A172 (cell line): ENCODE measurements around the gene CCAR1. TPM values are rescaled to one million over a fixed set of nuclear protein-coding genes. Genes with fewer than 3 reads are reported as not detected.
"Not testable (repeated sequence)": the region's sequence is repeated elsewhere in the genome, so short reads cannot be mapped to it uniquely, and the experiment has no call there.

ENCODE experiments used
- DNase-seq: peaks from one replicate; pipeline ENCODE4 v3.0.0-alpha.2; 2015; ENCODE audit warnings: low spot score
- total RNA-seq: library from RNA; depleted of rRNA; stranded (reverse); fragments of >200 nt; shearing (Covaris generic); gene quantifications from 2 replicates; pipeline ENCODE4 v1.2.3, GENCODE V29; 2014; rRNA removed

The CCAR1 gene
- total RNA-seq, 1 experiment from 2014 or later, result 62.3 TPM

- DNase-seq, result peak; percentile 31
These were observed 105.9 kb downstream of the CCAR1 start, which contains the start of gene STOX1 for GRCh38 chr10:68826764-68827591. STOX1 (plus strand) TSS chr10:68827531; CDS start chr10:68827624, 93 bp downstream.

- not testable (repeated sequence) for DNase-seq
These were observed 106.5 kb downstream of the CCAR1 start for GRCh38 chr10:68827592-68827959.

GRCh38 chr10:68828083-68828601 lies 107.1 kb downstream of the CCAR1 start:
- not testable (repeated sequence) for DNase-seq

- DNase-seq, result no peak
These were observed 107.8 kb downstream of the CCAR1 start for GRCh38 chr10:68828833-68829232.

GRCh38 chr10:68829521-68829920 lies 108.5 kb downstream of the CCAR1 start:
- no peak for DNase-seq

GRCh38 chr10:68829952-68830351 lies 108.9 kb downstream of the CCAR1 start:
- no peak for DNase-seq

GRCh38 chr10:68831961-68832455 lies 111.0 kb downstream of the CCAR1 start:
- no peak for DNase-seq

GRCh38 chr10:68832601-68833000 lies 111.6 kb downstream of the CCAR1 start:
- no peak for DNase-seq

GRCh38 chr10:68837626-68838322 lies 116.7 kb downstream of the CCAR1 start:
- no peak for DNase-seq

GRCh38 chr10:68840650-68841049 lies 119.6 kb downstream of the CCAR1 start:
- DNase-seq, result not testable (repeated sequence)

Other genes with a start within 250 kb of the CCAR1 start
- gene DNA2, start 249.3 kb upstream of the CCAR1 start, total RNA-seq, result 22.7 and 31.1 TPM in 2 replicates
- 14.2 and 27.3 TPM in 2 replicates for gene SLC25A16, start 193.7 kb upstream of the CCAR1 start, total RNA-seq
- gene TET1, start 160.9 kb upstream of the CCAR1 start, total RNA-seq, result 3.5 and 3.8 TPM in 2 replicates
- 0.96 and 2.3 TPM in 2 replicates for gene STOX1, start 106.3 kb downstream of the CCAR1 start, total RNA-seq
- 74.6 and 80.8 TPM in 2 replicates for gene DDX50, start 180.1 kb downstream of the CCAR1 start, total RNA-seq
- gene DDX21, start 234.9 kb downstream of the CCAR1 start, total RNA-seq, result 112 and 143 TPM in 2 replicates